T-helper 22 cell (primary cell): ENCODE results near the gene PCSK6.
"Not testable (repeated sequence)": the region's sequence is repeated elsewhere in the genome, so short reads cannot be mapped to it uniquely, and the experiment has no call there.

Experiments used
- DNase-seq: peaks from one replicate; pipeline ENCODE4 v3.0.0-alpha.2; 2020; ENCODE audit warnings: low read depth

PCSK6 gene

GRCh38 chr15:101429646-101430045, 59.9 kb downstream of the PCSK6 start:
- no peak for DNase-seq

GRCh38 chr15:101429191-101429590, 60.3 kb downstream of the PCSK6 start:
- no peak for DNase-seq

- DNase-seq: no peak
Observed at GRCh38 chr15:101428758-101429157, 60.7 kb downstream of the PCSK6 start.

- no peak for DNase-seq
Observed at GRCh38 chr15:101427606-101428487, 61.7 kb downstream of the PCSK6 start.

GRCh38 chr15:101426761-101427333, 62.7 kb downstream of the PCSK6 start:
- no peak for DNase-seq

GRCh38 chr15:101425787-101426365, 63.6 kb downstream of the PCSK6 start:
- no peak for DNase-seq

- no peak for DNase-seq
Observed at GRCh38 chr15:101424984-101425383, 64.5 kb downstream of the PCSK6 start.

GRCh38 chr15:101420232-101420631, 69.3 kb downstream of the PCSK6 start:
- DNase-seq: no peak

- not testable (repeated sequence) for DNase-seq
Observed at GRCh38 chr15:101416475-101416874, 73.0 kb downstream of the PCSK6 start.

GRCh38 chr15:101413239-101413638, 76.3 kb downstream of the PCSK6 start:
- no peak for DNase-seq

GRCh38 chr15:101411581-101411980, 77.9 kb downstream of the PCSK6 start:
- DNase-seq: no peak

GRCh38 chr15:101411085-101411484, 78.4 kb downstream of the PCSK6 start:
- DNase-seq: no peak

GRCh38 chr15:101410612-101411011, 78.9 kb downstream of the PCSK6 start:
- DNase-seq: no peak

- DNase-seq: no peak
Observed at GRCh38 chr15:101409621-101410020, 79.9 kb downstream of the PCSK6 start.

- DNase-seq: no peak
Observed at GRCh38 chr15:101407966-101408775, 81.3 kb downstream of the PCSK6 start.

GRCh38 chr15:101407439-101407838, 82.1 kb downstream of the PCSK6 start:
- DNase-seq: no peak

- DNase-seq: no peak
Observed at GRCh38 chr15:101406526-101407195, 82.8 kb downstream of the PCSK6 start.

GRCh38 chr15:101406036-101406435, 83.5 kb downstream of the PCSK6 start:
- DNase-seq: no peak

- no peak for DNase-seq
Observed at GRCh38 chr15:101404245-101404644, 85.3 kb downstream of the PCSK6 start.

- DNase-seq: not testable (repeated sequence)
Observed at GRCh38 chr15:101402883-101403282, 86.6 kb downstream of the PCSK6 start.

- no peak for DNase-seq
Observed at GRCh38 chr15:101401286-101401685, 88.2 kb downstream of the PCSK6 start.

GRCh38 chr15:101399431-101399830, 90.1 kb downstream of the PCSK6 start:
- no peak for DNase-seq
